ENCODE measurements around the gene CNTNAP2. TPM values are rescaled to one million over a fixed set of nuclear protein-coding genes. Genes with fewer than 3 reads are reported as not detected.

CNTNAP2 gene
- total RNA-seq, 1 experiment from 2014 or later, result 60.0 TPM

GRCh38 chr7:146725520-146725919 lies 608.9 kb downstream of the CNTNAP2 start:
- CTCF ChIA-PET, result no interaction called here

DNA sequence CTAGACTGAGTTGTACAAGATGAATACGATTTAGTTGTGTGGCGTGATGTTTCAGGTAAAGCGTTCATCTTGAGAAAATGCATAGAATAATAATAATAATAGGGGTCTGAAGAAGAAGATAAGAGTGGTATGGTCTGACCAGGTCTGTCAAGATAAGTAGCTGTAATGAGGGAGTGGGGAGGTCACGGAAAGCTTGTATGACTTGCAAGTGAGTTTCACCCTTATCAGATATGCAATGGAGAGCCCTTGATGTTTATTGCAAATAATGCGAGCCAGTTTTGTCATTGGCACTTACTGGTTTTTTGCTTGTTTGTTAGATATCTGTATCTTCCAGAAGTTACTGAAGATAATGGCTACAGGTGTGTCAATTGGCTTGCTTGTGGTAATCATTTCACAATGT lies 611.5 kb downstream of the CNTNAP2 start:
- ChIA-PET POLR2A (ENCODE audit: low non-redundant PET) (no interaction called here), CTCF (no interaction called here)
- TF ChIP-seq CTCF (conservative IDR thresholded peaks at IDR 0.05; ENCODE audit: low read depth, low read length) (no peak), EZH2 (IDR thresholded peaks at IDR 0.05; ENCODE audit: borderline replicate concordance, low read depth, low read length, poor library complexity, severe bottlenecking) (no peak)

More at GRCh38 chr7:146725520-146725919, 608.9 kb downstream of the CNTNAP2 start:
- no TSS peak for BruUV-seq (replicated peaks)
- intact Hi-C loops (cut with micrococcal nuclease; ENCODE audit: unreplicated experiment), result no loop called here
- Histone ChIP-seq H3K4me1 (ENCODE audit: insufficient read depth, low read length, poor library complexity, severe bottlenecking) (no peaks in the 10 kb centered on the region), H3K27ac (ENCODE audit: low read depth, low read length, poor library complexity, severe bottlenecking) (no peak overlapping the region), H3K4me3 (ENCODE audit: low read depth, low read length, poor library complexity, severe bottlenecking) (no peak overlapping the region), H3K27me3 (replicated peaks; ENCODE audit: insufficient read depth, low read depth, low read length, poor library complexity) (no peaks in the 10 kb centered on the region), H3K36me3 (ENCODE audit: insufficient read depth, low read length, poor library complexity, severe bottlenecking) (no peaks in the 10 kb centered on the region), H3K9me3 (ENCODE audit: low read depth, low read length, poor library complexity, severe bottlenecking) (no peaks in the 10 kb centered on the region)
- TF ChIP-seq EZH2 (IDR thresholded peaks at IDR 0.05; ENCODE audit: borderline replicate concordance, low read depth, low read length, poor library complexity, severe bottlenecking) (no peak), CTCF (conservative IDR thresholded peaks at IDR 0.05; ENCODE audit: low read depth, low read length) (no peak)
- POLR2A ChIA-PET (ENCODE audit: low non-redundant PET), result no interaction called here
- no peak for DNase-seq (ENCODE audit: low spot score)

DNA sequence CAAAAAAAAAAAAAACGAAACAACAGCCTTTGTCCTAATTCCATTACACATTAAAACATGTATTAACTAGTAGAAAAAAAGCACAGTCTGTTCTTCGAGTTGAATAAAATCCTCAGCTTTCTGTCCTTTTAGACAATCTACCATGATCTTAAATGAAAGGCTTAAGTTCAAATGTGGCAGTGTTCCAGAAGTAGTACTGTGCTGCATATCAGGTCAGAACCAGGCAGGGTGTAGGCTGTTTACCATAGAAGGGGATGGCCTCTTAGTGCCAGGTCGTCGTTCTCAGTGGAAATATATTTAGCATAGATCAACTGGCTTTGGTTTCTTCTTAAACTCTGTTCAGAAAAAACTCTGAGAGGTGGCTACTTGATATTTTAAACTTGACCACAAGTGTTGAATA lies 612.0 kb downstream of the CNTNAP2 start:
- Histone ChIP-seq H3K9me3 (ENCODE audit: low read depth, low read length, poor library complexity, severe bottlenecking) (no peaks in the 10 kb centered on the region), H3K36me3 (ENCODE audit: insufficient read depth, low read length, poor library complexity, severe bottlenecking) (no peaks in the 10 kb centered on the region), H3K4me3 (ENCODE audit: low read depth, low read length, poor library complexity, severe bottlenecking) (no peak overlapping the region), H3K27me3 (replicated peaks; ENCODE audit: insufficient read depth, low read depth, low read length, poor library complexity) (no peaks in the 10 kb centered on the region), H3K4me1 (ENCODE audit: insufficient read depth, low read length, poor library complexity, severe bottlenecking) (no peaks in the 10 kb centered on the region), H3K27ac (ENCODE audit: low read depth, low read length, poor library complexity, severe bottlenecking) (no peak overlapping the region)
- TF ChIP-seq EZH2 (IDR thresholded peaks at IDR 0.05; ENCODE audit: borderline replicate concordance, low read depth, low read length, poor library complexity, severe bottlenecking) (no peak), CTCF (conservative IDR thresholded peaks at IDR 0.05; ENCODE audit: low read depth, low read length) (no peak)
- intact Hi-C loops (cut with micrococcal nuclease; ENCODE audit: unreplicated experiment), result no loop called here
- no peak for DNase-seq (ENCODE audit: low spot score)
- BruUV-seq (replicated peaks), result no TSS peak
- POLR2A ChIA-PET (ENCODE audit: low non-redundant PET), result no interaction called here
- CTCF ChIA-PET, result no interaction called here

More for the DNA sequence above, 611.5 kb downstream of the CNTNAP2 start:
- intact Hi-C loops (cut with micrococcal nuclease; ENCODE audit: unreplicated experiment), result no loop called here
- Histone ChIP-seq H3K27me3 (replicated peaks; ENCODE audit: insufficient read depth, low read depth, low read length, poor library complexity) (no peaks in the 10 kb centered on the region), H3K4me1 (ENCODE audit: insufficient read depth, low read length, poor library complexity, severe bottlenecking) (no peaks in the 10 kb centered on the region), H3K36me3 (ENCODE audit: insufficient read depth, low read length, poor library complexity, severe bottlenecking) (no peaks in the 10 kb centered on the region), H3K4me3 (ENCODE audit: low read depth, low read length, poor library complexity, severe bottlenecking) (no peak overlapping the region), H3K27ac (ENCODE audit: low read depth, low read length, poor library complexity, severe bottlenecking) (no peak overlapping the region), H3K9me3 (ENCODE audit: low read depth, low read length, poor library complexity, severe bottlenecking) (no peaks in the 10 kb centered on the region)
- BruUV-seq (replicated peaks), result no TSS peak
- no peak for DNase-seq (ENCODE audit: low spot score)
